ENCODE measurements around the gene DLG2.

The DLG2 gene

DNA sequence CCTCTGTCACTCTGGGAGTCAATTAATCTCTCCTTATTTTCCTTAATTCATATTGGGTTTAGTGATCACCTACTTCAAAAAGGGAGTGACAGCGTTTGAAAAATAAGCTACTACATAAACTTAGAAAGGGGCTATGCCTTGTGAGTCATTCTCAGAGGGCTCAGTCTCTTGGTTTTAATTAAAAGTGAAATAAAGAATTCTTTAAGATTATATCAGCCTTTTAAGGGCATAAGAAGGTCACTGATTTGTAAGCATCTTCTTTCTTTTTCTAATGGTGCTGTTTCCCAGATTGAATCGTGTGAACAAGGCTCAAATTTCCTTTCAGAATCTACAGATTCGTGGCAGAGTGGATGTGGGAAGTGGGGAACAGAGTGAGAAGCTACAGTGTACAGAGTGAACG lies 1704.8 kb downstream of the DLG2 start:
- Histone ChIP-seq H3K36me3 (replicated peaks; ENCODE audit: low read depth, low read length) (no peaks in the 10 kb centered on the region), H2AFZ (ENCODE audit: low read depth, low read length) (no peak overlapping the region), H4K20me1 (ENCODE audit: insufficient read depth, low read length) (no peaks in the 10 kb centered on the region), H3K9ac (ENCODE audit: low read length) (no peak overlapping the region), H3K4me2 (ENCODE audit: low read length) (no peak overlapping the region), H3K9me3 (ENCODE audit: insufficient read depth, low read length) (0 out of 2 replicates have a peak, but pooled peaks cover 3% of the 10 kb centered on the region), H3K27me3 (ENCODE audit: low read depth, low read length) (no peaks in the 10 kb centered on the region), H3K4me1 (ENCODE audit: low read length) (no peaks in the 10 kb centered on the region), H3K79me2 (ENCODE audit: low read length) (no peaks in the 10 kb centered on the region), H3K27ac (ENCODE audit: low read length) (no peak overlapping the region), H3K4me3 (ENCODE audit: low read length) (no peak overlapping the region)
- TF ChIP-seq, protein P1, sequence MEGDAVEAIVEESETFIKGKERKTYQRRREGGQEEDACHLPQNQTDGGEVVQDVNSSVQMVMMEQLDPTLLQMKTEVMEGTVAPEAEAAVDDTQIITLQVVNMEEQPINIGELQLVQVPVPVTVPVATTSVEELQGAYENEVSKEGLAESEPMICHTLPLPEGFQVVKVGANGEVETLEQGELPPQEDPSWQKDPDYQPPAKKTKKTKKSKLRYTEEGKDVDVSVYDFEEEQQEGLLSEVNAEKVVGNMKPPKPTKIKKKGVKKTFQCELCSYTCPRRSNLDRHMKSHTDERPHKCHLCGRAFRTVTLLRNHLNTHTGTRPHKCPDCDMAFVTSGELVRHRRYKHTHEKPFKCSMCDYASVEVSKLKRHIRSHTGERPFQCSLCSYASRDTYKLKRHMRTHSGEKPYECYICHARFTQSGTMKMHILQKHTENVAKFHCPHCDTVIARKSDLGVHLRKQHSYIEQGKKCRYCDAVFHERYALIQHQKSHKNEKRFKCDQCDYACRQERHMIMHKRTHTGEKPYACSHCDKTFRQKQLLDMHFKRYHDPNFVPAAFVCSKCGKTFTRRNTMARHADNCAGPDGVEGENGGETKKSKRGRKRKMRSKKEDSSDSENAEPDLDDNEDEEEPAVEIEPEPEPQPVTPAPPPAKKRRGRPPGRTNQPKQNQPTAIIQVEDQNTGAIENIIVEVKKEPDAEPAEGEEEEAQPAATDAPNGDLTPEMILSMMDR (IDR thresholded peaks at IDR 0.05; ENCODE audit: low read depth, low read length): no peak
- TF ChIP-seq EZH2phosphoT487 (IDR thresholded peaks at IDR 0.05; ENCODE audit: low read depth): no peak

DNA sequence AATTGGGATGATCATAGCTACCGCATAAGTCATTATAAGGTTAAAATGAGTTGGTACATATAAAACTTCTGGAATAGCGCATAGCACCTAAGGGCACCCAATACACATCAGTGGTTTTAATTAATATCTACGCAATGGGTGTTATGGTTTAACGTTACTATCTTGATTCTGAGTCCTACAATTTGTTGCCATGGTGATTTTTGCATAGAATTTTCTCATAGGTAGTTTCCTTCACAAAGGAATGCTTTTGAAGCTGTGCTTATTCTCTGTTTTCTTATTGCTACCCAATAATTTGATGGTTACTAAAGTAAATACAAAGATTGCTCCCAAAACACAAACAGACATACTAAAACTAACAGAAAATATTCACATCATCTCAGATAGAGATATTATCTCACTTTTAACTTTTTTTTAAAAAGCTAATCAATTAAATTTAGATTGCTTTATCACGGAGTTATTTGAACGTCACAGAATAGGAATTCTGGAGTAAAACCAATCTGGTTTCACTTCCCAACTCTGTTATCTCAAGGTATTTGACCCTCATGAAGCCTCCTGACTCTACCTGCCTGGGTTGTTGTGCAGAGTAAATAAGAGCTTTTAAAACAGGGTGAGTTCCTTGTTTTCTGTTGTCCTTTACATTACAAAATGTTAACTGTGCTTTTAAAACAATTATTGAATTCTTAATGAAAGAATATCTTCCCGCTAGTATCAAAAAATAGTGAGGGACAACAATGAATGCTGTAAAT lies 1705.5 kb downstream of the DLG2 start:
- H3K27me3 ChIP-seq (ENCODE audit: low read depth, low read length): no peaks in the 10 kb centered on the region
- no peak overlapping the region for H3K27ac ChIP-seq (ENCODE audit: low read length)
- H3K9me3 ChIP-seq (ENCODE audit: insufficient read depth, low read length): 0 out of 2 replicates have a peak, but pooled peaks cover 3% of the 10 kb centered on the region
- H4K20me1 ChIP-seq (ENCODE audit: insufficient read depth, low read length): no peaks in the 10 kb centered on the region
- H3K9ac ChIP-seq (ENCODE audit: low read length): no peak overlapping the region
- TF ChIP-seq, protein P1 (IDR thresholded peaks at IDR 0.05; ENCODE audit: low read depth, low read length): no peak
- no peak for TF ChIP-seq EZH2phosphoT487 (IDR thresholded peaks at IDR 0.05; ENCODE audit: low read depth)
- no peaks in the 10 kb centered on the region for H3K4me1 ChIP-seq (ENCODE audit: low read length)
- no peak overlapping the region for H2AFZ ChIP-seq (ENCODE audit: low read depth, low read length)
- H3K4me3 ChIP-seq (ENCODE audit: low read length): no peak overlapping the region
- H3K4me2 ChIP-seq (ENCODE audit: low read length): no peak overlapping the region
- no peaks in the 10 kb centered on the region for H3K79me2 ChIP-seq (ENCODE audit: low read length)
- H3K36me3 ChIP-seq (replicated peaks; ENCODE audit: low read depth, low read length): no peaks in the 10 kb centered on the region

DNA sequence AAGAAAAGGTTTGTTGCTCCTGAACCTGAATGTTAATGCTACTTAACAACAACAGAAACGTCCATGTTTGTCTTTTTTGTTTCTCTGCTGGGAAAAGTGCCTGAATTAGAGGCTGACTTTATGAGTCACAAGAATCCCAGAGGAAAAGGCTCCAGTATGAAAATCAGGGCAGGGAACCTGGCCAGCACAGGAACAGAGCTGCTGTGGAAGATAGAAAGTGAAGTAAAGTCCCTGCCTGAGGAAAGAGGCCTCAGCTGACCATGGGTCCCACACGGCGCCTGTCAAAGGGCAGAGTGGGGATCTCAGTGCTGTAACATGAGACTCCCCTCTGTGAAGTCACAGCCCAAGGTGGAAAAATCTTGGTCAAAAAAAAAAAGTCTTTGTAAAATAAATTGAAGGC lies 1708.7 kb downstream of the DLG2 start:
- H3K36me3 ChIP-seq (replicated peaks; ENCODE audit: low read depth, low read length): no peaks in the 10 kb centered on the region
- no peaks in the 10 kb centered on the region for H4K20me1 ChIP-seq (ENCODE audit: insufficient read depth, low read length)
- H3K27me3 ChIP-seq (ENCODE audit: low read depth, low read length): no peaks in the 10 kb centered on the region
- H3K9me3 ChIP-seq (ENCODE audit: insufficient read depth, low read length): no peaks in the 10 kb centered on the region
- H3K79me2 ChIP-seq (ENCODE audit: low read length): no peaks in the 10 kb centered on the region
- H3K4me3 ChIP-seq (ENCODE audit: low read length): no peak overlapping the region
- TF ChIP-seq, protein P1 (IDR thresholded peaks at IDR 0.05; ENCODE audit: low read depth, low read length): no peak
- no peak for TF ChIP-seq EZH2phosphoT487 (IDR thresholded peaks at IDR 0.05; ENCODE audit: low read depth)
- no peak overlapping the region for H3K9ac ChIP-seq (ENCODE audit: low read length)
- peaks cover 6% of the 10 kb centered on the region for H3K4me1 ChIP-seq (ENCODE audit: low read length)
- no peak overlapping the region for H2AFZ ChIP-seq (ENCODE audit: low read depth, low read length)
- no peak overlapping the region for H3K27ac ChIP-seq (ENCODE audit: low read length)
- H3K4me2 ChIP-seq (ENCODE audit: low read length): no peak overlapping the region

DNA sequence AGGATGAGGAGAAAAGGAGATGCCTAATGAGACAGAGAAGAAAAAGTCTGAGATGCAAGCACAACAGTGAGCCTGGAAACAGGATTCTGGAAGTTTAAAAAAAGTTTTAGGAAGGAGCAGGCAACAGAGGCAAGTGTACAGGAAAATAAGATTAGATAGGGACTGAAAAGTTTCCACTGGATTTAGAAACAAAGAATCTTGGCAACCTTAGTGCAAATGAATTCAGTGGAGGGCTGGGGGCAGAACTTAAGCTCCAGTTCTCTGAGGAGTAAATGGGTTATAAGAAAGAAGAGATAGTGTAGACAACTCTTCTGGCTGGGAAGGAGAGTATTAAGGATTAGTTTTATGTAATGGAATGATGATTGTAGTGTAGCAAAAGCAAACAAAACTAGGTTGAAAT lies 1712.1 kb downstream of the DLG2 start:
- H3K27ac ChIP-seq (ENCODE audit: low read length): no peak overlapping the region
- H3K79me2 ChIP-seq (ENCODE audit: low read length): no peaks in the 10 kb centered on the region
- H3K27me3 ChIP-seq (ENCODE audit: low read depth, low read length): no peaks in the 10 kb centered on the region
- no peaks in the 10 kb centered on the region for H3K9me3 ChIP-seq (ENCODE audit: insufficient read depth, low read length)
- no peaks in the 10 kb centered on the region for H3K36me3 ChIP-seq (replicated peaks; ENCODE audit: low read depth, low read length)
- no peak overlapping the region for H3K4me3 ChIP-seq (ENCODE audit: low read length)
- TF ChIP-seq EZH2phosphoT487 (IDR thresholded peaks at IDR 0.05; ENCODE audit: low read depth): no peak
- TF ChIP-seq, protein P1 (IDR thresholded peaks at IDR 0.05; ENCODE audit: low read depth, low read length): no peak
- no peak overlapping the region for H2AFZ ChIP-seq (ENCODE audit: low read depth, low read length)
- H3K4me2 ChIP-seq (ENCODE audit: low read length): no peak overlapping the region
- no peaks in the 10 kb centered on the region for H4K20me1 ChIP-seq (ENCODE audit: insufficient read depth, low read length)
- H3K4me1 ChIP-seq (ENCODE audit: low read length): peaks cover 7% of the 10 kb centered on the region
- no peak overlapping the region for H3K9ac ChIP-seq (ENCODE audit: low read length)
